Osteocyte (in vitro differentiated cells): ENCODE measurements around the gene SLC12A2. TPM values are rescaled to one million over a fixed set of nuclear protein-coding genes. Genes with fewer than 3 reads are reported as not detected.

Experiments used
- DNase-seq: peaks from one replicate; pipeline ENCODE4 v3.0.0; 2021; ENCODE audit warnings: mixed read lengths; ENCODE audit not compliant: unreplicated experiment; ENCODE audit errors: extremely low spot score
- H3K27ac Mint-ChIP-seq: one replicate; pipeline ENCODE4 v1.8.0; 2021; ENCODE audit warnings: mild to moderate bottlenecking, mixed read lengths; ENCODE audit not compliant: unreplicated experiment
- H3K27me3 Mint-ChIP-seq: one replicate; pipeline ENCODE4 v1.8.0; 2021; ENCODE audit warnings: mixed read lengths; ENCODE audit not compliant: unreplicated experiment
- H3K36me3 Mint-ChIP-seq: one replicate; pipeline ENCODE4 v1.8.0; 2021; ENCODE audit warnings: mixed read lengths; ENCODE audit not compliant: unreplicated experiment
- H3K4me1 Mint-ChIP-seq: one replicate; pipeline ENCODE4 v1.8.0; 2021; ENCODE audit warnings: mixed read lengths; ENCODE audit not compliant: unreplicated experiment
- H3K4me3 Mint-ChIP-seq: one replicate; pipeline ENCODE4 v1.8.0; 2021; ENCODE audit warnings: mild to moderate bottlenecking, moderate library complexity, mixed read lengths; ENCODE audit not compliant: unreplicated experiment
- H3K9me3 Mint-ChIP-seq: one replicate; pipeline ENCODE4 v1.8.0; 2021; ENCODE audit warnings: mixed read lengths; ENCODE audit not compliant: unreplicated experiment
- CTCF ChIP-seq: fragments of 200-600 bp; sonication (generic); IDR thresholded peaks from 2 replicates; pipeline ENCODE4 v1.5.0; 2021; ENCODE audit warnings: antibody characterized with exemption, mild to moderate bottlenecking, moderate library complexity
- total RNA-seq: library from RNA; stranded (reverse); gene quantifications from 2 replicates; pipeline ENCODE4 v1.2.1, GENCODE V29; 2021

Gene SLC12A2
- total RNA-seq, 1 donor from 2014 or later = 37.9 TPM

- no peak for TF ChIP-seq CTCF
- no peak overlapping the region for H3K27ac Mint-ChIP-seq
- no peak for DNase-seq
- peaks cover 19% of the 10 kb centered on the region for H3K4me1 Mint-ChIP-seq
- H3K4me3 Mint-ChIP-seq = no peak overlapping the region
- H3K9me3 Mint-ChIP-seq = no peaks in the 10 kb centered on the region
- H3K27me3 Mint-ChIP-seq = peaks cover 4% of the 10 kb centered on the region
- no peaks in the 10 kb centered on the region for H3K36me3 Mint-ChIP-seq
Measured at GRCh38 chr5:128236334-128236733, 152.8 kb downstream of the SLC12A2 start.

- Mint-ChIP-seq H3K36me3 (no peaks in the 10 kb centered on the region), H3K9me3 (no peaks in the 10 kb centered on the region), H3K4me3 (no peak overlapping the region), H3K27ac (no peak overlapping the region), H3K4me1 (peaks cover 24% of the 10 kb centered on the region), H3K27me3 (peaks cover 4% of the 10 kb centered on the region)
- no peak for DNase-seq
- no peak for TF ChIP-seq CTCF
Measured at GRCh38 chr5:128237000-128237399, 153.4 kb downstream of the SLC12A2 start.

- DNase-seq = no peak
- H3K27me3 Mint-ChIP-seq = peaks cover 4% of the 10 kb centered on the region
- H3K9me3 Mint-ChIP-seq = no peaks in the 10 kb centered on the region
- TF ChIP-seq CTCF = no peak
- H3K36me3 Mint-ChIP-seq = no peaks in the 10 kb centered on the region
- no peak overlapping the region for H3K4me3 Mint-ChIP-seq
- H3K4me1 Mint-ChIP-seq = peaks cover 24% of the 10 kb centered on the region
- no peak overlapping the region for H3K27ac Mint-ChIP-seq
Measured at GRCh38 chr5:128237546-128237945, 154.0 kb downstream of the SLC12A2 start.
